Measurements from ENCODE around the gene PPM1L.

Gene PPM1L

DNA sequence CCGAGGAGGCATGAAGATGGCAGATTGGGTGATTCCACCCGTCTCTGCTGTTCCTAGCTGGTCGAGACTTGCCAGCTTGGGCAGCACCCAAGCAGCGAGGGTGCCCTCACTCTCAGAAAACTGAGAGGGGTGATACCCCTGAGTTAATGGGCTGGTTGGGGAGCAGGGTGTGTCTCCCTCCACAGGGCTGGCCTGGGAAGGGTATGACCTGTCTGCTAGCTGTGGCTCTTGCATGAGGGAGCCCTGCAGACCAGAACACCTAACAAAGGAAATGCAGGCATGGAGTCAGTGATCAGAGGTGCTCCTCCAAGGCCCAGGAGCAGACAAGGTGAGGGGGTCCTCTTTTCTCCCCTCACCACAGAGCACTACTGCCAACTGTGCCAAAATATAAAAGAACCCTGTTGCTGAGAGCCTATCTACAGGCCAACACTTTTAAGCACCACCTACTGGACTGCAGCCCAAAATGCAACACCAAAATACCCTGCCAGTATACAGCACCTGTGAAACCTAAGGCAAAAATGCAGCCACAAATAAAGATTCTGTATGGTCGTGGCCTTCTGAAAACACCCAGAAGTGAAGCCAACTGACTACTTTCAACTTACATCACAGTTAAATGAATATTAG is 35.8 kb upstream of the PPM1L start:
- 0 out of 3 replicates have a peak, but pooled peaks have one; percentile 30 for ATAC-seq
- no peak for TF ChIP-seq ZNF565 (CRISPR knock-in tag; conservative IDR thresholded peaks at IDR 0.05; ENCODE audit: low read depth)
- no peak for TF ChIP-seq SNAI2 (CRISPR knock-in tag; IDR thresholded peaks at IDR 0.05)
- no peak for TF ChIP-seq TCF4 (CRISPR knock-in tag; IDR thresholded peaks at IDR 0.05; ENCODE audit: borderline replicate concordance)
- no peak for TF ChIP-seq ZFP3 (CRISPR knock-in tag; IDR thresholded peaks at IDR 0.05)
- TF ChIP-seq RARB (CRISPR knock-in tag; IDR thresholded peaks at IDR 0.05) = no peak
- TF ChIP-seq BACH2 (CRISPR knock-in tag; IDR thresholded peaks at IDR 0.05; ENCODE audit: borderline replicate concordance) = no peak
- no peak for TF ChIP-seq PPARA (CRISPR knock-in tag; IDR thresholded peaks at IDR 0.05; ENCODE audit: borderline replicate concordance)
- TF ChIP-seq ZFP30 (CRISPR knock-in tag; IDR thresholded peaks at IDR 0.05) = no peak
- TF ChIP-seq, protein P1, sequence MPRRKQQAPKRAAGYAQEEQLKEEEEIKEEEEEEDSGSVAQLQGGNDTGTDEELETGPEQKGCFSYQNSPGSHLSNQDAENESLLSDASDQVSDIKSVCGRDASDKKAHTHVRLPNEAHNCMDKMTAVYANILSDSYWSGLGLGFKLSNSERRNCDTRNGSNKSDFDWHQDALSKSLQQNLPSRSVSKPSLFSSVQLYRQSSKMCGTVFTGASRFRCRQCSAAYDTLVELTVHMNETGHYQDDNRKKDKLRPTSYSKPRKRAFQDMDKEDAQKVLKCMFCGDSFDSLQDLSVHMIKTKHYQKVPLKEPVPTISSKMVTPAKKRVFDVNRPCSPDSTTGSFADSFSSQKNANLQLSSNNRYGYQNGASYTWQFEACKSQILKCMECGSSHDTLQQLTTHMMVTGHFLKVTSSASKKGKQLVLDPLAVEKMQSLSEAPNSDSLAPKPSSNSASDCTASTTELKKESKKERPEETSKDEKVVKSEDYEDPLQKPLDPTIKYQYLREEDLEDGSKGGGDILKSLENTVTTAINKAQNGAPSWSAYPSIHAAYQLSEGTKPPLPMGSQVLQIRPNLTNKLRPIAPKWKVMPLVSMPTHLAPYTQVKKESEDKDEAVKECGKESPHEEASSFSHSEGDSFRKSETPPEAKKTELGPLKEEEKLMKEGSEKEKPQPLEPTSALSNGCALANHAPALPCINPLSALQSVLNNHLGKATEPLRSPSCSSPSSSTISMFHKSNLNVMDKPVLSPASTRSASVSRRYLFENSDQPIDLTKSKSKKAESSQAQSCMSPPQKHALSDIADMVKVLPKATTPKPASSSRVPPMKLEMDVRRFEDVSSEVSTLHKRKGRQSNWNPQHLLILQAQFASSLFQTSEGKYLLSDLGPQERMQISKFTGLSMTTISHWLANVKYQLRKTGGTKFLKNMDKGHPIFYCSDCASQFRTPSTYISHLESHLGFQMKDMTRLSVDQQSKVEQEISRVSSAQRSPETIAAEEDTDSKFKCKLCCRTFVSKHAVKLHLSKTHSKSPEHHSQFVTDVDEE (CRISPR knock-in tag; IDR thresholded peaks at IDR 0.05) = no peak
- TF ChIP-seq TOX (CRISPR knock-in tag; IDR thresholded peaks at IDR 0.05; ENCODE audit: borderline replicate concordance) = no peak
- no peak for TF ChIP-seq ISL1 (CRISPR knock-in tag; IDR thresholded peaks at IDR 0.05)
- no peak for TF ChIP-seq CREB5 (CRISPR knock-in tag; IDR thresholded peaks at IDR 0.05; ENCODE audit: low read depth)
- no peak for TF ChIP-seq ARNTL (CRISPR knock-in tag; IDR thresholded peaks at IDR 0.05; ENCODE audit: borderline replicate concordance, low read depth)
- no peak for TF ChIP-seq OSR1 (CRISPR knock-in tag; IDR thresholded peaks at IDR 0.05)
- no peak for TF ChIP-seq CSDC2 (CRISPR knock-in tag; IDR thresholded peaks at IDR 0.05)

- TF ChIP-seq ZNF8 (CRISPR knock-in tag; IDR thresholded peaks at IDR 0.05) = no peak
- no peak for TF ChIP-seq ESRRG (CRISPR knock-in tag; IDR thresholded peaks at IDR 0.05)
- TF ChIP-seq ZNF565 (CRISPR knock-in tag; conservative IDR thresholded peaks at IDR 0.05; ENCODE audit: low read depth) = no peak
- no peak for TF ChIP-seq PATZ1 (CRISPR knock-in tag; IDR thresholded peaks at IDR 0.05; ENCODE audit: borderline replicate concordance)
- no peak for TF ChIP-seq SNAI2 (CRISPR knock-in tag; IDR thresholded peaks at IDR 0.05)
- TF ChIP-seq ARNTL (CRISPR knock-in tag; IDR thresholded peaks at IDR 0.05; ENCODE audit: borderline replicate concordance, low read depth) = no peak
- TF ChIP-seq TOX (CRISPR knock-in tag; IDR thresholded peaks at IDR 0.05; ENCODE audit: borderline replicate concordance) = no peak
- no peak for TF ChIP-seq ZFP3 (CRISPR knock-in tag; IDR thresholded peaks at IDR 0.05)
- TF ChIP-seq, protein P2, sequence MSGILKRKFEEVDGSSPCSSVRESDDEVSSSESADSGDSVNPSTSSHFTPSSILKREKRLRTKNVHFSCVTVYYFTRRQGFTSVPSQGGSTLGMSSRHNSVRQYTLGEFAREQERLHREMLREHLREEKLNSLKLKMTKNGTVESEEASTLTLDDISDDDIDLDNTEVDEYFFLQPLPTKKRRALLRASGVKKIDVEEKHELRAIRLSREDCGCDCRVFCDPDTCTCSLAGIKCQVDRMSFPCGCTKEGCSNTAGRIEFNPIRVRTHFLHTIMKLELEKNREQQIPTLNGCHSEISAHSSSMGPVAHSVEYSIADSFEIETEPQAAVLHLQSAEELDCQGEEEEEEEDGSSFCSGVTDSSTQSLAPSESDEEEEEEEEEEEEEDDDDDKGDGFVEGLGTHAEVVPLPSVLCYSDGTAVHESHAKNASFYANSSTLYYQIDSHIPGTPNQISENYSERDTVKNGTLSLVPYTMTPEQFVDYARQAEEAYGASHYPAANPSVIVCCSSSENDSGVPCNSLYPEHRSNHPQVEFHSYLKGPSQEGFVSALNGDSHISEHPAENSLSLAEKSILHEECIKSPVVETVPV (CRISPR knock-in tag; IDR thresholded peaks at IDR 0.05) = no peak
- no peak for TF ChIP-seq ZC3H10 (CRISPR knock-in tag; IDR thresholded peaks at IDR 0.05)
- TF ChIP-seq RARB (CRISPR knock-in tag; IDR thresholded peaks at IDR 0.05) = no peak
- no peak for TF ChIP-seq CREB5 (CRISPR knock-in tag; IDR thresholded peaks at IDR 0.05; ENCODE audit: low read depth)
- no peak for TF ChIP-seq BACH2 (CRISPR knock-in tag; IDR thresholded peaks at IDR 0.05; ENCODE audit: borderline replicate concordance)
- TF ChIP-seq POU6F1 (CRISPR knock-in tag; IDR thresholded peaks at IDR 0.05; ENCODE audit: borderline replicate concordance, low read depth) = no peak
- TF ChIP-seq TCF4 (CRISPR knock-in tag; IDR thresholded peaks at IDR 0.05; ENCODE audit: borderline replicate concordance) = no peak
- TF ChIP-seq ZNF70 (CRISPR knock-in tag; IDR thresholded peaks at IDR 0.05) = no peak
- TF ChIP-seq ZFP30 (CRISPR knock-in tag; IDR thresholded peaks at IDR 0.05) = no peak
- no peak for ATAC-seq
These were observed 33.7 kb upstream of the PPM1L start for GRCh38 chr3:160722331-160722730.

Data from SK-N-SH treated with all-trans-retinoic acid at 6 μM for 48 hours (cell line).